GDM1 (cell line): ENCODE measurements around the gene ETS1.

Experiments
- DNase-seq: peaks from one replicate; lab custom pipeline; 2025; lab: John Stamatoyannopoulos, UW

ETS1 gene

DNA sequence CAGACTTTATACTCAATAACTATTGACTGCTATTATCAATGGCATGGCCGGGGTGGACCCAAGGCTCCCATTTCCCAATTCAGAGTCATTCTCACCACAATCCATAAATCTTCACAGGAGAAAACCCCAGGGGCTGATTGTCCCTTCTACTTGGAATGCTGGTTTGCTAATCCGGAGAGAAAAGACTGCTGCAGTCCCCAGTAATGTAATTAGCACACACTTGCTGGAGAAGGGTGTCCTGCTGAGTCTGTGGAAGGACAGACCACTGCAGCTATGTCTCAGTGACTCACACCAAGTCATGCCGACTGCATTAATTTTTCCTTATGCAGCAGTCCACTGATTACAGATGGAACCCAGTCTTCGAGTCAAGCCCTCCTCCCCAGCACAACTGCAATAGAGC, 5.9 kb upstream of the ETS1 start:
- DNase-seq: no peak

DNA sequence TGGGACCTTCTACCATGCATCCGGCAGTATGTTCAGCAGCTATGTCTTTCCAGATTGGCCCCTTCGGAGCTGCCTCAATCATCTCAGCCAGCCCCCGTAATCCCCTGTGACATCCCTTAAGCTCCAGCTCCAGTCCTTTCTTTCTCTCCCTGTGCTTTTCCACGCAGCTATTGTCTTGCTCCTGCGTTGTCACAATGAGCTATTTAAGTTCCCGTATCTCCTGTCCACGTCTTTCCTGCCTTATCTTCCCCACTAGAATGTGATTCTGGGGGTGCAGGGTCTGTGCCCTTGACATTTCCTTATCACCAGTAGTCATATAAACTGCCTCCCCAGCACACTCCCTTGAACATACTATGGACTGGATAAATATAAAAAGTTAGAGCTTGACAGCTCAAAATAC, 5.1 kb upstream of the ETS1 start:
- no peak for DNase-seq

DNA sequence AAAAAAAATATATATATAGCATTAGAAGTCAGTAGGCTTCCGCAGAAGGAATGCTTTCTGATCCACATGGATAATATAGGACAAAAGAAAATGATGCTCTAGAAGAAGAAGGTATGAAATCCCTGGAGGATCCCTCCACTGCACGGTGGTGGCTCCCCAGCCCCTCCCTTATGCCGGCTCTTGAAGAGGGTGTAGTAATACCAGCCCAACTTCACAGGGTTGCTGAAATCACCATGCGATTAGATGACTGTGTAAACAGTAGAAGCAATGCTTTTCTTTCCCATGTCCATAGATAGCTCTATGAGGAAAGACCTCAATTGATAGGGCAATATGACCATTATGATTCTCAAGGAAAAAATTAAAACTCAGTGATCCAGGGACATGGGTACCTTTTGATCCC, 3.2 kb upstream of the ETS1 start:
- DNase-seq: no peak

DNA sequence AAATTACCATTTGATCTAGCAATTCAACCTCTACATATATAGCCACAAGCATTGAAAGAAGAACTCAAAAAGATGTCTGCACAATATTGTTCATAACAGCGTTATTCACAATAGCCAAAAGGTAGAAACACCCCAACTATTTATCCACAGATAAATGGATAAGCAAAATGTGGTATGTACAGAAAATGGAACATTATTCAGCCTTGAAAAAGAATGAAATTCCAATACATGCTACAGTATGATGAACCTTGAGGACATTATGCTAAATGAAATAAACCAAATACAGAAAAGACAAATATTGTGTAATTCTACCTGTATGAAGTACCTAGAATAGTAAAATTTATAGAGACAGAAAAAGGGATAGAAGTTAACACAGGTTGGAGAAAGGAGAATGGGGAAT, 2.6 kb upstream of the ETS1 start:
- DNase-seq: no peak

DNA sequence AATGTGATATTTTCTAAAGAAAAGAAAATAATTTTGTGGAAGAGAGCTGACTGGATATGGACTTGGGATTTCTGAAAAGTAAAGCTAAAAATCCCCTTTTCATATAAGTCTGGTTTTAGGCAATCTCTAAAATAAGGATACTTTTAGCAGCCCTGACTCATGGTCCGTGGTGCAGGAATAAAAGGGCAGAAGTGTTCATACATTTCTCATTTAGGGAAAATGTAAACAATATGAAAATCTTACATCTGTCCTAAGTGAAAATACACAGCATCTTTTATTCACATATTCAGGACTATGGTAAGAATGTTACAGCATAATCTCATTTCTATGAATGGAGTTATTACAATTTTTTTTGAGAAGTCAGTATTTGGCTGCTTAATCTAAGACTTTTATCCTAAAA, 735 bp upstream of the ETS1 start:
- no peak for DNase-seq

DNA sequence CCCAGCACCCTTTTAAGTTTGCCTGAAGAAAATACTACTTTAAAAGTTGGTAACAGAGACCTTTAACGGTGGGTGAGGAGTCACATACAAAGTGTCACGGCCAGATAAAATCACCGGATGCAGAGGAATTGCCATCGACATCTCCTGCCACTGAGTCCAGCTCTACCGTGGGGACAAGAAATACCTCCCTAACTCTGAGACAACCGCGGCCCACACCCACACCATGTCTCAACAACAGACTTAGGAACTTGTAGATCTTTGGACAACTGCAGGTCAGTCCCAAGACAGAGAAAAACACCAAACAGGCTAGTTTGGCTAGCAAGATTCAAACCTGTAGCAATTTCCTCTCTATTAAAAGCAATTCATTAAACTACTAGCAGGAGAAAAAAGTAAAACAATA, 669 bp downstream of the ETS1 start:
- no peak for DNase-seq

DNA sequence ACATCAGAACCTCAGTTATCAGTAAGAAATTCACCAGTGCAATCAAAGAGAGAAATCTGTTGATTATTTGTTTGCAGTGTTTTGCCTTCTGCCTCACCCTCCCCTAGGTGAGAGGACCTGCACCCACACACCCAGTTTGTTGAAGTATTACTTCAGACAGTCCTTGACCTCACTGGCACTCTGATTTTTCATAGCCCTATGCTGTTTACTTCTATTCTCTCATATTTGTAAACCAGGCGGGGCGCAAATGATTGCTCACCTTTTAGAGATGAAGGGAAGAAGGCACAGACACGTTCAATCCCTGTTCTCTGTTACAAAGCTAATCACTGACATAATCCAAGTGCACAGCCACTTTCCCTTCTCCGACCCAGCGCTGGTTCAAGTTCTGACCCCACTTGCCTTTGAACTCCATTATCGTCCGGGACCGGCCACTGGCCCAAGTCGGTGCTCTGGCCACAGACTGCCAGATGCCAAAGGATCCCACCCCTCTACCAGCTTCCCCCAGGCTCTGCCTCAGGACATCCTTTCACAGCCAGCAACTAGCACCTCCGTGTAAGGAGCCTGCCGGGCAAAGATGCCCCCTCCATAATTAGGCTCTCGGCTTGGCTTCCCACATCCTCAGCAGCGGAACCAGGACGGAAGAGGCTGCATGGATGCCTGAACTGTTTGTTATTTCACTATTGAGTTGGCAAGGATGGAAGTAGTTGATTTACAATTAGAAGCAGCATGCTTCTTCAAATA, 1.7 kb downstream of the ETS1 start:
- DNase-seq: no peak

DNA sequence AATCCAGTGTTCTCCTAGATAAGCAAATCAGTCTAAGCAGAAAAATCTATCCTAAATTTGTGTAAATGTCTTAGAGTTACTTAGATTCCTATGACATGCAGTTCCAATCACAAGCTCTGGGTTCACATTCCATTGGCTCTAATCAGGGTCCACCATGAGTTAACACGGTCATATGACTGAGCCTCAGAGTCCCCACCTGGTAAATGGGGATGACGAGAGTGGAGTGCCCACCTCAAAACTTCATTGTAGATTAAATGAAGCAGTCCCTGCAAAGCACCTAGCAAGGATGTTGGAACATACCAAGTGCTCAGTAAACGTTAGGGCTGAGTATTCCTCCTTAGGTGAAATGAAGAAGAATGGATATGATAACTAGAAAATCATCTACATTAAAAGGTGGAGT, 3.1 kb downstream of the ETS1 start:
- no peak for DNase-seq

DNA sequence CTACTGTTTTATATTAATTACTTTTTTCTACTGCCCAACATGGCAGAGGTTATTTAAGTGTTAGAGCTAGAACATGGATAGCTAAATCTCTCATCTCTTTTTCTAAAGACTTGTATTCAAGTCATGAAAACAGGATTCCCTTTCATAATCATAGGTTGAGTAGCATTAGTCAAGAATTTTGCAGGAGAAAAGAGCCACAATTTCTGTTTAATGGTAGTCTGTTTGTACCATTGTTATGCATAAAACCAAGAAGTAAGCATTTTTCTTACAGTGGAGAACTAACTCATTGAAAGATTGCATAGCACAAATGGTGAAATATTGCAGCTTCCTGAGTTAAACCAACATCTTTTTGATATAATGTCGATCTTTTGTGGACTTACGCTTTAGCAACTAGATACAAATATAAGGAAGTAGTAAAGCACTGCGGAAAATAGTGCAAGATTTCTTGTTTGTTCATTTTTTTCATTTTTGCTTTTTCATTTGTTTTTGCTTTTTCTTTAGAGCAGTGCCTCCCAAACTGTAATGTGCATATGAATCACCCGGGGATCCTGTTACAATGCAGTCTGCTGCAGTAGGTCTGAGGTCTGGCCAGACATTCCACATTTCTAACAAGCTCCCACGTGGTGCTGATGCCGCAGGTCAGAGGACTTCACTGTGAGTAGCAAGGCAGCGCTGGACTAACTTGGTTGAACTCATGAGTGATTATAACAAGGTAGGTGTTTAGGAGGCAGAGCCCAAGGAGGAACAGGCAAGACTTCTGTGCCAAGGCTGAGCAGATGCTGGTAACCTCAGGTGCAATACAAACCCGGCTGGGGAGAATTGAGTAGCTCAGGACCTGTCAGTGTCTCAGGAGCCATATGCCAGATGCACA, 4.6 kb downstream of the ETS1 start:
- no peak for DNase-seq

DNA sequence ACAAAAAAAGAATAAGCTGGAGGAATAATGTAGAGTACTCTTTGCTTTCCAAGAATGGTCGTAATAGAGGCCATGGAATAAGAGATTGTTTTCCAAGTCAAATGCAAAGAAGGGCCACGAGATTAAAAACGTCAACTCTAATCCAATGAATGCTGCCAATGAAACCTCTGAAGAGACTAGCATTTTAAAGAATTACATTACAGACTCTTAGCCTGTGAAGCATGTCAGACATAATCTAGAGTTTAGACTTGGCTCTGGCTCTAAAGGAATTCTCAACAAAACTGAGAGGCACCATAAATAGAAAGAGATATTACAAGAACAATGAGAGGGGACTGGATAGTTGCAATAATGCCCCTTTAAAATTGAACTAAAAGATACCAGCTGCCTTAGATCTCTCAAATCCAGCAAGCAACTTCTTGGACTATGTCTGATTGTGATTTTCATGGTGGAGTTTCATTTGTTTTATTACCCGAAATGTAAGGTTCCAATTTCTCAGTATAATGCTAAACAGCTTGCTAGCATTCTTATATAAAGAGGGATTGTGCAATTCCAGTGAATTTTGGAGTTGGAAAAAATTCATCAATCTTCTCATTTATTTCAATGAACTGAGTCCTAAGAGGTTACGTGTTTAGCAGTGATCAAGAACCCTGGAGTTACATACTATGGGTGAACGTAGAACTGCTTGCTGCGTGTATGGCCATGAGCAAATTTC, 5.6 kb downstream of the ETS1 start:
- no peak for DNase-seq

DNA sequence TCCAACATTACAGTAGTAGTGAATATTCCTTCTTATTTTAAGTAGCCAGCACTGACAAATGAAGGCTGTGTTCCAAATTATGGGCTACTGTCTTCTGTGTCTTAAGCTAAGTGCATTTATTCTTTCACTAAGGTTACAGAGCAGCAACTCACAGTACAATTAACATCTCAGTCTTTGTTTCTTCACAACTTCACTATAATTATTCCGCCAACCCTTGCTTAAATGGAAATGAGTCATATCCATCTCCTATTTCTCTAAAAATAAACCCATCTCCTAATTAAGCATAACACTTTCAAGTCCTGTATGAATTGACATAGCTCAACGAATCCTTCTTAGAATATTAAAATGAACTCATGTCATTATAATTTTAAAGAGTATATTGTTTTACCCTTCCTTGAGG, 6.7 kb downstream of the ETS1 start:
- no peak for DNase-seq

DNA sequence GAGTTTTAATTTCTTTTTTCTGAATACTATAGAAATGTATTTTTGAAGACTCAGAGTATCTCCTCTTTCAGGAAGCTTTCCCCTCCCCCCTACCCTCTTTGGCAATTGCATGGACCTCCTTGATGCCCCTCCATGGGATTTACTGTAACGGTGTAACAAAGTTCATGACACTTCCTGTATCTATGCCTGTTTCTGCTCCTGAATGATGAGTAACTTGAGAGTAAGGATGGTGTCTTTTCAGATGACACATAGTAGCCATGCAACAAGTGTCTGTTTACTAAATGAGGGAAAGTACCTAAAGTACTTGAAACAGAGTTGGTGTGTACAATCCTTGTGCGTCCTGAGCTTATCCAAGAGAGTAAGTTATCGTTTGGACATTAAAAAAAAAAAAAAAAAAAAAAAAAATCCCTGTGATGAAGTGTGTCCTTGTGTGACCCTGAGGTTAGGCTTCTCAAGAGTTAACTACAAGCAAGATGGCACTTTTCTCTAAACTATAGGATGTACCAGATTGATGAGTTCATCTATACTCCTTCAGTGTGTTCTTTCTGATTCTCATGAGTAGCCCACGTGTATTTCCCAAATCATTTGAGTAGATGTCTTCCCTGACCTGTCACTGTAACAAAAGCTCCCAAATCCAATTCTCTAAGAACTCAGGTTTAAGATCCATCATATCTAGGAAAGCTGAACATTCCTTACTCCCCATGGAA, 7.4 kb downstream of the ETS1 start:
- DNase-seq: no peak

DNA sequence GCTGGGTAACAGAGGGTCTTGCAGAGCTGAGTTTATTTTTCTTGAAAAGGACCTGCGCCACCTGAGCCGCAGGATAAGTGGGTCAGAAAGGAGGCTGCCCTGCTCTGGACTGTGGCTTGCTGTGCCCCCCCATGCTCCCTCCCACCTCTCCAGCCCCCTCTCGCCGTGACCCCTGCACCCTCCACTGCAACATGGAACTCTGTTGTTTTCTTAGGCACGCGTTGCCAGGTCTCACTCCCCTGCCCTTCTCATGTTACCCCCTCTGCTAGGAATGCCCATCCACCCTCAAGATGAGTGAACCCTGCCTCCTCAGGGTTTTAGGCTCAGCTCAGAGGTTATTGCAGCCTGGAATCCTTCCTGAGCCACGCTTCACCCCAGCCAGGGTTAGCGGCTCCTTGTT, 10.8 kb downstream of the ETS1 start:
- no peak for DNase-seq

DNA sequence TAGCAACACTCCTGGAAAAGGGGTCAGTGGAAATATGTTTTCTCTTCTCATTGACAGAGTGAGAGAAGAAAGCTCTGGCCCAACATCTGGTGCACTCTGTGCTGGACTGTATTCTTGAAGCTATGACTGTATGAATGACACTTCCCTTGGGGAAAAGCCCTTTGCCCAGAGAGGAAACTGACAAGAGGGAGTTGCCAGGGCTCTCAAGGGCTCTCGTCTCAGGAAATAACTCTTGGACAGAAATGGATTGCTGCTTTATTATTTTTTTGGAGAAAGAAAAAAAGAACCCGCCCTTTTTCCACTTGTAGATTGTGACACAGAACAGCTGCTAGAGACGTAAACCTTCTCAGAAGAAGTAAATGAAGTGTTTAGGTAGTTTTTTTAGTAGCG, 11.4 kb downstream of the ETS1 start:
- DNase-seq: no peak

DNA sequence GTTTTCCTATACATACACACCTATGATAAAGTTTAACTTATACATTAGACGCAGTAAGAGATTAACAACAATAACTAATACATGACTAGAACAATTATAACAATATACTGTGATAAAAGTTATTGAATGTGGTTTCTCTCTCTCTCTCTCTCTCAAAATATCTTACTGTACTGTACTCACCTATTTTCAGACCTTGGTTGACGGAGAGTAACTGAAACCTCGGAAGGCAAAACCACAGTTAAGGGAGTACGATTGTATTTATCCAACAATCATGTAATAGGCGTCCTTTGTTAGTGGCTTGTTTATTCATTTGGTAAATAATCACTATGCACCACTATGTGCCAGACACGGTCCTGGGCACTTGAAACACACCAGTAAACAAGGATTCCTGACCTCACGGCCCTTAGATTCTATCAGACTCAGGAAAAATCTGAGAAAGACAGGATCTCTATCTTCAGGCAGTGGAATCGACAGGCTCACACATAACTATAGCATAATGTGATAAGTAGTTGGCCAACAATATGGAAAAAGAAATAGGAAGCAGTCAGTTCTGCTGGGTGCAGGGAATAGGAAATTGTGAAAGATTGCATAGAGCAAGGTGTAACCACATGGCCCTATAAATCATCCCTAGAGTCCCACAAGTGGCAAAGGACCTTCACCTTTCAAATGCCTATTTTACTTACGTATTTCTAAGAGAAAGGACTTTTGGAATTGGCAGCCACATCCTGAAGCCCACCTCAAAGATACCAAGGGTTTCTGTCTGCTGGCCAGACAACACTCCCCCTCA, 12.0 kb downstream of the ETS1 start:
- DNase-seq: no peak

DNA sequence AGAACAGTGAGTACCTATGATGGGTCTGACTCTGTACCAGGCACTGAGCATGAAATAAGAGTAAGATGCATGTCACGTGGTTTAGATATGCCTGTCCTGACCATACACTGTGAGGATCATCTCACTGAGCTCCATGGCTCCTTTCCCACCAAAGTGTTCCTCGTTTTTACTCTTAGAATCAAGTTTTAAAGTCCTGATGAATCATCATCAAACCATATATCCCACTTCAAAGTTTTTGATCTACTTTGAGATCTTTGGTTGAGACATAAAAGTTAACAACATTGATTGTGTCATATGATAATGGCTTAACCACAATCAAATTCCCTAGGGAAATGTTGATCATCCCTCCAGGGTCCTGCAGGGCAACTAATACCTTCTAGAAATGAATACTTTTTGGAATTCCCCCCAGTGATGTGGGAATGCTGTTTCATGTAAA, 12.8 kb downstream of the ETS1 start:
- no peak for DNase-seq

DNA sequence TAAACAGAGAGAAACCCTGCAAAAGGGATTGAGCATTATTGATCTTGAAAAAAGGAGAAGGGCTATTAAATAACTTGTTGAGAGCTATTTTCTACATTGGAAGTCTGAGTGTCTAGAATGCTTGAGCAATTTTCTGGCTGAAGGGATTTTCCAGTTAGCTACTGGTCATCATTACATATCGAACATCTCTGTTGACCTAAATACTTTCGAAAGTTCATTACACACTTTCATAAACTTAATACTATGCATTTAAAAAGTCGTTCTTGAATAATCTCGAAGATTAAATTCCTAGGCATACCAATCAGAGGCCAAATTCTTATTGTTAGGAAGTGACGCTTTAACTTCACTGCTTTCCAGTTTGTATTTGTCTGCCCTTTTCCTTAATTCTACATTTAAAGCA, 13.7 kb downstream of the ETS1 start:
- no peak for DNase-seq

DNA sequence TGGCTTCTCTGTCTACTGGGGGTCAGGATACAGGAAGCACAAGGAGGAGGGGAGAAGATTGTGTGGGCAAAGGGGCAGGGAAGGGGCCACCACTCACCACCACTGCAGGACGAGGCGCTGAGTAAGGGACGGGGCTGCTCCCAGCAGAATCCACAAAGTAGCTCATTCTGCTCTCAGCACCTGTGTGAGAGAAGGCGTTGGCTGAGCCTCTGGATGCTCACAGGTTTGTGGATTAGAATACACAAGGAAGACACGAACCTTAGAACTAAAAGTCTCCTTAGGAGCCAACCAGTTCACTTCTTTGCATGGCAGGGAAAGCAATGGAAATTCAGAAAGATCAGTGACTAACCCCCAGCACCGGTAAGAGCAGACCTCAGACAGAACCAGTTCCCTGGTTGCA, 14.4 kb downstream of the ETS1 start:
- DNase-seq: no peak

DNA sequence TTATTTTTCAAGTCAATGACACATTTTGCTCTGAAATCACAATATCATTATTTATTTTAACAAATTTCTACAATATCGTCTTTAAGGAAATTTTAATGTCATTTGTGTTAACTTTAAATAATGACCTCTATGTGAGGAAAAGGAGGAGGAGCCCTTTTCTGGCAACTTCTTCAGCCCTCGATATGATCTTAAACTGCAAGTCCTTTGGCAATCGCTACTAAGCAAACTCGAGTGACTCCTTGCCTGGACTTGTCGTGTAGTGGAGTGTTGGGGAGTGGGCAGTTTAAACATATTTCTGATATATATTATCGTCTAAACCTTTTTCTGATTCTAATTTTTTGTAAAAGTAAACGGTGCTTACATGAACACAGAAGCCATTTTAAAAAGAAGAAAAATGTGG, 16.7 kb downstream of the ETS1 start:
- no peak for DNase-seq

DNA sequence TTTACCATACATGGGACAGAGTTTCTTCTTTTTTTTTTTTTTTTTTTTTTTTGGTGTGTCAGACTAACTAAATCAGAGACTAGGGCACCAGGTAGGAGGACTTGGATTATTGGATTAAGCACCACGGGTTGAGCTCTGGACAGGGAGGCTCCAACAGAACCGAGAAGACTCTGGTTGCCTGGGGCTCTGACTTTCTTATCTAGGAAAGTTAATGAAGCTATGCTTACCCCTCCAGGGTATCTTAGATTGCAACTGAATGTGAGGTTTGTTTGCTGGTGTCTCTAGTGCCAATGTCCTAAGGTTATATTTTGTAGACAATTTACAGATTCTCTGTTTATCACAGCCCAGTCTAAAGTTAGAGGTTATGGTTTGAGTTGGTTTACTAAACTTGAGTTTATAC, 18.1 kb downstream of the ETS1 start:
- DNase-seq: no peak

DNA sequence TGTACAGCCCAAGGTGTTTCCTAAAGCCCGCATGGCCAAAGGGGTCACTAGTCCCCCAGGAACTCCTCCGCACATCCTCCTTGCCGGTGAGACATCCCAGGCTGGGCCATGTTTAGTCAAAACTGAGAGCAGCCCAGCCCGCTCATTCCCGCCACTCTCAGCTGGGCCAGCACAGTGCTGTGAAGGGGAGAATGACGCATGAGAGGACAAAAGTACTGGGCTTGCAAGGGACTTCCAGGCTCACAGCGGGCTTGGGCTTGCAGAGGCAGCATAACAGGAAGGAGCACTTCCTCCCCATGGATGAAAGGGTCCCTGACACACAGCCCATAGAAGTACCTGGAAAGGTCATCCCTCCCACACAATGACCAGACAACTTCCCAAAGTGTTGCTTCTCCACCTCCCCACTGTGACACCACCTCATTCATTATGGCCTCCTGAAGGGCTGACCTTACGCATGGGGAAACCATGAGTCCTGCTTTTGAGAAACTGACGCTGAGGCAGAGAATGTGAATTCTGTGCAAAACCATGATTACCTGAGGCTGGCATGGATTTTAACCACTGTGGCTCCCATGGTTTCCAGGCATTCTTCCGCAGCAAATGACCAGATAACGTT, 19.1 kb downstream of the ETS1 start:
- no peak for DNase-seq
